CD4-positive, alpha-beta T cell treated with Interferon alpha-2 for 1 hour (primary cell): ENCODE data around the gene SPC24.
"Not testable (repeated sequence)": the region's sequence is repeated elsewhere in the genome, so short reads cannot be mapped to it uniquely, and the experiment has no call there.

Source experiments
- DNase-seq, 2 donors: peaks; one replicate each; pipeline ENCODE4 v3.0.0-alpha.2; 2020 to 2022

The SPC24 gene

DNA sequence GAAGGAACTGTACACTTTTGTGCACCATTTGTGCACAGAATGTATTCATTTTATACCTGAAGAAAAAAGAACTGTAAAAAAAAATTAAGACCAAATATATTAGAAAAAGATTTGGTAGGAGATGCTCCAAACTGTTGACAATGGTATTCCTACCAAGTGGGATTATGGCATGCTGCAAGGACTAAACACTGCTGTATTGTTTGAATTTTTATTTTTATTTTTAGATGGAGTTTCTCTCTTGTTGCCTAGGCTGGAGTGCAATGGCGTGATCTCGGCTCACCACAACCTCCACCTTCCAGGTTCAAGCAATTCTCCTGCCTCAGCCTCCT lies 4.8 kb upstream of the SPC24 start:
- not testable (repeated sequence) for DNase-seq

DNA sequence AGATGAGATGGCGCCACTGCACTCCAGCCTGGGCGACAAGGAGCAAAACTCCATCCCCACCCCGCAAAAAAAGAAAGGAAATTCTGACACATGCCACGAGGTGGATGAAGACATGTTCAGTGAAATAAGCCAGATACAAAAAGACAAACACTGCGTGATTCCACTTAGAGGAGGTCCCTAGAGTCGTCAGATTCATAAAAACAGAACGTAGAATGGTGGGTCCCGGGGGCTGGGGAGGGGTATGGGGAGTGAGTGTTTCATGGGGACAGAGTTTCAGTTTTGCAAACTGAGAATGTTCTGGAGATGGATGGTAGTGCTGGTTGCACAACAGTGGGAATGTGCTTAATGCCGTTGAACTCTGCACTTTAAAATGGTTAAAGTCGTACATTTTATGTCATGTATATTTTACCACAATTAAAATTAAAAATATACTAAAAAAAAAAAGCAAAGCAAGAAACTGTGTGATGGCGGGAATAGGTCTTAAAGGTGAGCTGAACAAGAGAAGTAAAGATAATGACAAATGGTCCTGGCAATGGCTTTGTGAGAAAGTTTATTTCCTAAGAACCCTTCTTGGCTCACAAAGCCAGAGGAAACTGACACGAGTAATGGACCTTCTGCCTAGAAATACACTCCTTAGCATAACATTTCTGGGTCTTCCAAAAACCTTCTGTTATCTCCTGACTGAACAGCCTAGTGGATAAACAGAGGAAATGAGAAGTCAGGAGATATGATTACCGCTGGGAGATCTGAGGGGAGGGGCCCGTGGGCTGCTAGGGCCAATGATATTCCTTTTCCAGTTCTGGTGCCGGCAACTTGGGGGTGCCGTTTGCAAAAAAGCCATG lies 4.2 kb upstream of the SPC24 start:
- no peak for DNase-seq

DNA sequence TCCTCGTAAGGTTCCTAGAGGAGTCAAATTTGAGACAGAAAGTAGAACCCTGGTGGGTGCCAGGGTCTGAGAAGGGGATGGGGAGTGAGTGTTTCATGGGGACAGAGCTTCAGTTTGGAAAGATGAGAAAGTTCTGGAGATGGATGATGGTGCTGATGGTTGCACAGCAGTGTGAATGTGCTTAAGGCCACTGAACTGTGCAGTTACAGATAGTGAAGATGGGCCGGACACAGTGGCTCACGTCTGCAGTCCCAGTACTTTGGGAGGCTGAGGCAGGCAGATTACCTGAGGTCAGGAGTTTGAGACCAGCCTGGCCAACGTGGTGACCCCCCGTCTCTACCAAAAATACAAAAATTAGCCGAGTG lies 917 bp downstream of the SPC24 start:
- DNase-seq = no peak

DNA sequence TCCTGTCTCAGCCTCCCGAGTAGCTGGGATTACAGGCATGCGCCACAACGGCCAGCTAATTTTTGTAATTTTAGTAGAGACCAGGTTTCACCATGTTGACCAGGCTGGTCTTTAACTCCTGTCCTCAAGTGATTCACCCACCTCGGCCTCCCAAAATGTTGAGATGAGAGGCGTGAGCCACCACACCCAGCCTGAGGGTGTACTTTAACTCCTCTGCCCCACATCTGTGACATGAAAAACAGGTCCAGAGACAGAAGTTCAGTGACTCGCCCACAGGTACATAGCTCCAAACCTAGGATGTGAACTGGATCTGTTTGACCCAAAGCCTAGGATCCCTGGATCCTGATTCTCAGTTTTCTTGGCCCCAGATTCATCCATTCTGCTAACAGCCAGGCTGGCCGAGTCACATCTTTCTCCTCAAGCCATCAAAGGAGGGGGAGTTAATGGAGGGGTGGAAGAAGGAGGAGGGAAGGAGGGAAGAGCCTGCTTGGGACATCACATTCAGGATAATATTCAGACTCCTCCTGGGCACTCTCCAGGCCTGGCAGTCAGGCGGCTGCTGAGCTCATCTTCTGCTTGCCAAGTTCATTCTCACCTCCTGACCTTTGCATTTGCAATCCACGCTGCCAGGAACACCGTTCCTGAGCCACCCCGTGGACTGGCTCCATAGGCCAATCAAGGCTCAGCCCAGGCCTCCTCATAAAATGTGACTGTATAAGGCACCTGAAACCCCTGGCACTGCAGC lies 3.1 kb downstream of the SPC24 start:
- no peak for DNase-seq

DNA sequence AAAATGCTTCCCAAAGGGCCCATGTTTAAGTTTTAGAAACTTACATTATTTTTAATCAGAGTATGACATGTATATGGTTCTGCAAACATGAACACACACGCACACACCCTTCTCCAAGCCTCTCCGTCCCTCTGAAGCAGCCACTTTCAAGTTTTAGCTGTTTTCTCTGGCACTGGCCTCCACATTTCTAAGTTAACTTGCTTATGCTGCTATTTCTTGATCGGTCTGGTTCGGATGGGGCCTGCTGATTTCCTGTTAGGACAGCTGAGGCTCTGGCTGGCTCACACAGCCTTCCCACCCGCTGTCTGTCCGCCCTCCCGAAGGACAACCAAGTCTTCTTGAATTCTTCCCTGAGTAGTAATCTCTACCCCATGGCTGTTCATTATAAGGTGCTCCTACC lies 4.4 kb downstream of the SPC24 start:
- no peak for DNase-seq

DNA sequence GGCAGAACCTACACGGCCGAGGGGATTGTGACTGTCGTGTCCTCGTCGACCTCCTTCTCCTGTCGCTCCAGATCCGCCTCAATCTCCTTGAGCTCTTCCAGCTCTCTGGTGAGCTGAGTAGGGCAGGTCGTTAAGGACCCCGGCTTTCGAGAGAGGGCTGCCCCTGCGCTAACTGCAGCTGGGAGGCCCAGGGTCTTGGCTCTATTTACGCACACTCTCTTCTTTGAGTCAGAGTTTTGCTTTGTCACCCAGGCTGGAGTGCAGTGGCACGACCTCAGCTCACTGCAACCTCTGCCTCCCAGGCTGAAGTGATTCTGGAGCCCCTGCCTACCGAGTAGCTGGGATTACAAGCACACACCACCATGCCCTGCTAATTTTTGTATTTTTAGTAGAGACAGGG lies 7.6 kb downstream of the SPC24 start:
- DNase-seq = no peak

DNA sequence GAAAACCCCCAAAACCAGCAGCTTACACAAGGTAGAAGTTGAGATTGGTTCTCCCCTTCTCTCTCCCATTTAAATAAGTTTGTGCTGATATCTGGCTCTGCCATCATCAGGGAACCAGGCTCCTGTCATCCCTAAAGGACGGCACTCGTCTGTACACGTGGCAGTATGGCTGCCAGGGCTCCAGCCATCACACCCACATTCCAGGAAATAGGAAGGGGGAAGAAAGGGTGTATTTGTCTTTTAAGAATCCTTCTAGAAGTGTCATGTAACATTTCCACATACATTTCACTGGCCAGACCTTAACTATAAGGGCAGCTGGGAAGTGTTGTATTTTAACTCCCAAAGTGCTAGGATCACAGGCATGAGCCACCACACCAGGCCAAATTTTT lies 10.1 kb downstream of the SPC24 start:
- DNase-seq = no peak

DNA sequence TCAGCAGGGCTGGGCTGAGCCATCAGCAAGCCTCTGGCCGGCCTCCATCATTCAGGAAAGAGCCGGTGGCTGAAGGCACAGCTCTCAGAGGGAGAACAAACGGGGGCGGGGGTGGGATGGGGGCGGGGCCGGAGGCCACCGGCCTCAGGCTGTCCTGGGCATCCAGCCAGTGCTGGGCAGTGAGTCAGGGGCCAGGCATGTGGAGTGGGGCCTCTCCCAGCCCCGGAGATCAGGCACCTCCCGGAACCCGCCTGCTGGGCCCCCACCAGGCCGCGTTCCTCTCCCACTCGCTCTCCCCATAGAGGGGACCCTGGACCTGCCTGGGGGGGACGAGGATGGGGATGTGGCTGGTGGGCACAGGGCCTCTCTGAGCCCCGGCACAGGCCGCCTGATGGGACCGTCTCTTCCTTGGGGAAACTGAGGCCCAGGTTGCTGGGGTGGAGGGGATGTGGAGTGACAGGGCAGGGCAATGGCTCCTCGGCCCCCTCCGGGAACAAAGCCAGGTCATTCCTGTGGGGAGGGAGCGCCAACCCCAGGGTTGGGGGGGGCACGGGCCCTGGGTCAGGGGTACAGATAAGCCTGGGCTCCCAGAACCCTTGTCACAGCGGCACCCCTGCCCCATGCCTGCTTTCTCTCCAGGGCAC lies 12.9 kb downstream of the SPC24 start:
- DNase-seq = no peak

DNA sequence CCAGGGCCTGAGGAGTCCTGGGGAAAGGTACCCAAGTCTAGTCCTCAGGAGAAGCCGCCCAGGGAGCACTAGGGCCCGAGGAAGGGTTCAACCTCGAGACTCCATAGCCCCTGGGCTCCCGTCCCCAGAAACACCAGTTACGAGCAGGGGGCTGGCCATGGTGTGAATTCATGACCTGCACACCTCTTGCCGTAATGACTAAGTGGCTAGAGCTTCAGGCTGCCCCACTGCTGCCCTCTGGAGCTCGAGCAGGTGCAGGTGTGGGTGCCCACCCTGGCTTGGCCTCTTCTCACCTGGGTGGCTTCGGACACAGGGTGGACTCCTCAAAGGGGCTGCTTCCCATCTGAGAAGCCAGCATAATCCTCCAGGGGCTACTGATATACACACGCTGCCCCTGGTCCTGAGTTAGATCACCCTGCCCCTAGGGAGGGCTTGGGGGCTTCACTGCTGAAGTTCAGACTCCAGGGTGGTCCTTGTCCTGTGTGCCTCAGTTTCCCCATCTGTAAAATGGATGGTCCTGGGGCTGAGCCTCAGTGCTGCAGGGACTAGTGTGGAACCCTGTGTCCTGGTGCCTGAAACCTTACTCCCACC lies 13.6 kb downstream of the SPC24 start:
- no peak for DNase-seq

DNA sequence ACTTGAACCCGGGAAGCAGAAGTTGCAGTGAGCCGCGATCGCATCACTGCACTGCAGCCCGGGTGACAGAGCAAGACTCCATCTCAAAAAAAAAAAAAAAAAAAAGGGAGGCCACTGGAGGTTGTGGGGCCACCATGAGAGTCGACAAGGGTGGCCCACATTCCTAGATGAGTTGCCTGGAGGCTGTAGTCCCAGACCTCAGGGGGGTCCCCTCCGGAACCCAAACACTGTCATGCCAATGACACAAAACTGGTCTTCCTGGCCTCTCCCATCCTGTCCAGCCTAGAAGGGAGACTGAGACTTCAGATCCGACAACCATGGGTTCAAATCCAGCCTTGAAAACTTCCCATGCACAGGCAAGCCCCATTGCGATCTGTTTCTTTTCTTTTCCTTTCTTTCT lies 14.7 kb downstream of the SPC24 start:
- no peak for DNase-seq

DNA sequence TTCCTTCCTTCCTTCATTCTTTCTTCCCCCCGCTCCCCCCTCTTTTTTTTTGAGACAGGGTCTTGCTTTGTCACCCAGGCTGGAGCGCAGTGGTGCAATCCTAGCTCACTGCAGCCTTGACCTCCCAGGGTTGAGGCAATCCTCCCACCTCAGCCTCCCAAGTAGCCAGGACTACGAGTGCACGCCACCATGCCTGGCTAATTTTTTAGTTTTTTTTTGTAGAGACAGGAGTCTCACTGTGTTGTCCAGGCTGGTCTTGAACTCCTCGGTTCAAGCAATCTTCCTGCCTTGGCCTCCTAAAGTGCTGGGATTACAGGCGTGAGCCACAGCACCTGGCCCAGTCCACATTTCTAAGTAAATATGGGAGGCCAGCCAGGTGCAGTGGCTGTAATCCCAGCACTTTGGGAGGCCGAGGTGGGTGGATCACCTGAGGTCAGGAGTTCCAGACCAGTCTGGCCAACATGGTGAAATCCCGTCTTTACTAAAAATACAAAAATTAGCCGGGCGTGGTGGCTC lies 15.5 kb downstream of the SPC24 start:
- not testable (repeated sequence) for DNase-seq

DNA sequence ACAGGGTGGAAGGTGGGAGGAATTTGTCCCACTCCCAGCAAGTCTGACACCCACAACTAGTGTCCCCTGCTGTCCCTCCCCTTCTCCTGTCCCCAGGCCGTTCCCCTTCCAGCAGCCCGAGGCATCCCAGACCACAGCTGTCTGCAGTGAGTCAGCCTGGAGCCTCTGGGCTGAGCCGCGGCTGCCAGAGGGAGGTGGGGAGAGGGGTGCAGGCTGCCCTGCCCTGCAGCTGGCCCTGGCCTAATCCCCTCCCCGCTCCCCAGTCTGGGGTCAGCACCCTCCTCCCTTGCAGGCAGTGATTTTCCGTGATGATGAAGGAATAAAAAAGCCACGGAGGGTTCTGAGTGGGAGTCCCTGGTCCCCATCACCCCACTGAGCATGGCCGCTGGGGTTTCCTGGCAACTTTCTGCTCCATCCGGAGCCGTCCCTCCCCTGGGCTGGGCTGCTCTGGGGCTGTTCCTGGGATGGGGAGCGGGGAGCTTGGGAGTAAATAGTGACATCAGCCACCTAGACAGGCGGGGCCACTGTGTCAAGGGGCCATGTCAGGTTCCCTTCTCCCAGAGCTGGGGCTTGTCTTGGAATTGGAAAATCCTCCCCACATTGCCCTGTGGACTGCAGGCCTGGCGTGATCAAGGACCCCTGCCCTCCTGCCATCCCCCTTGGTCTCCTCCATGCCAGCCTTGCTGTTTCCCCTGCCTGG lies 16.8 kb downstream of the SPC24 start:
- DNase-seq = no peak

DNA sequence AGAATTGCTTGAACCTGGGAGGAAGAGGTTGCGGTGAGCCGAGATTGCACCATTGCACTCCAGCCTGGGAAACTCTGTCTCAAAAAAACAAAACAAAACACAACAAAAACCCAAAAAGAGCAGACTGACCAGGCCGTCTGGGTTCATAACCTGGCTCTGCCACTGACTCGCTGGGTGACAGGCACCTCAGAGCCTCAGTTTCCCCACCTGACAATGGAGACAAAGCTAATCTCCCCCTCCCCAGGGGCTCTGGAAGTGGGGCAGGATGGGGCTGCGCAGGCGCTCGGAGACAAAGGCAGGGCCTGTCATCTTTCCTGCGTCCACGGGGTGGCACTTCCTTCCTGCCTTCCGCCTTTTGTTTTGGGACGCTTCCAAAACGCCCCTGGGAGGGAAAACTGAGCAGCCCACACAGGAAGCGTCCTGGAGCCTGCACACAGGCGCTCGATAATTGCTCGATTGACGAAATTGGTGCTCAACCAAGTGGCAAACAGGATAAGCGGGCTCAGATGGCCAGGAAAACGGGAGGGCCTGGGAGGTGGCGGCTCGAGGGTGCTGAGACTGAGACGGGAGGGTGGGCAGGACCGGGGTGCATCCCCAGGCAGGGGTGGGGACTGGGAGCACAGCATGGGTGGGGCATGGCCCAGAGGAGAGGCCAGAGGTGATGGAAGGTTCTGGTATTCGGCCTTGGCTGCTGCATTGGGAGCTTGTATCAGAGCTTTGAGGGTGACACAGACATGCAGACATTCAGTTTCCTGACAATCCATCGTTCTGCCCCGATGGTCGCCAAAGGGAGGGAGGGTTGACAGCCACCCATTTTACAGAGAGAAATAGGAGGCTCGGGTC lies 17.8 kb downstream of the SPC24 start:
- DNase-seq = peak; percentile 39 to 68

DNA sequence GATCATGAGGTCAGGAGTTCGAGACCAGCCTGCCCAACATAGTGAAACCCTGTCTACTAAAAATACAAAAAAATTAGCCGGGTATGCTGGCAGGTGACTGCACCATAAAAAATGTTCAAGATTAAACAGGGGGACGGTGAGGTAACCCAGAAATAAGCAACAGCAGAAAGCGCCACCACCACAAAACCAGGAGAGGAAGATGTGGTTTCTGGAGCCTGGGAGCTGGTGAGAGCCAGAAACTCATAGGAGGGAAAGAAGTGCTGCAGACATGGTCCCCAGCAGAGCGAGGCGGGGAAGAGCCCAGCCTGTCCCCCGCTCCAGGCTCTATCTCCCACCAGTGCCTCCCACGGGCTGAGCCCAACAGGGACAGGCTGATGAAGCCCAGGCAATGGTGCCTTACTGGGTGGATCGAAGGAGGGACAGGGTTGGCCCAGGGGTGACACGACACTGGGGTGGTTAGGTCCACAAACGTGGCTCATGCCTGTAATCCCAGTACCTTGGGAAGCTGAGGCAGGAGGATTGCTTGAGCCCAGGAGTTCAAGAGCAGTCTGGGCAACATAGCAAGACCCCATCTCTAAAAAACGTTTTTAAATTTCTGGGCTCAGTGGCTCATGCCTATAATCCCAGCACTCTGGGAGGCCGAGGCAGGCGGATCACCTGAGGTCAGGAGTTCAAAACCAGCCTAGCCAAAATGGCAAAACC lies 19.0 kb downstream of the SPC24 start:
- no peak for DNase-seq

DNA sequence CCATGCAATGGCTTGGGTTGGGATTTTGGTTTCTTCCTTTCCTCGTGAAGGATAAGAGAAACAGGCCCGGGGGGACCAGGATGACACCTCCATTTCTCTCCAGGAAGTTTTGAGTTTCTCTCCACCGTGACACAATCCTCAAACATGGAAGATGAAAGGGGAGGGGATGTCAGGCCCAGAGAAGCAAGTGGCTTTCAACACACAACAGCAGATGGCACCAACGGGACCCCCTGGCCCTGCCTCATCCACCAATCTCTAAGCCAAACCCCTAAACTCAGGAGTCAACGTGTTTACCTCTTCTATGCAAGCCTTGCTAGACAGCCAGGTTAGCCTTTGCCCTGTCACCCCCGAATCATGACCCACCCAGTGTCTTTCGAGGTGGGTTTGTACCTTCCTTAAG lies 24.1 kb downstream of the SPC24 start:
- no peak for DNase-seq

DNA sequence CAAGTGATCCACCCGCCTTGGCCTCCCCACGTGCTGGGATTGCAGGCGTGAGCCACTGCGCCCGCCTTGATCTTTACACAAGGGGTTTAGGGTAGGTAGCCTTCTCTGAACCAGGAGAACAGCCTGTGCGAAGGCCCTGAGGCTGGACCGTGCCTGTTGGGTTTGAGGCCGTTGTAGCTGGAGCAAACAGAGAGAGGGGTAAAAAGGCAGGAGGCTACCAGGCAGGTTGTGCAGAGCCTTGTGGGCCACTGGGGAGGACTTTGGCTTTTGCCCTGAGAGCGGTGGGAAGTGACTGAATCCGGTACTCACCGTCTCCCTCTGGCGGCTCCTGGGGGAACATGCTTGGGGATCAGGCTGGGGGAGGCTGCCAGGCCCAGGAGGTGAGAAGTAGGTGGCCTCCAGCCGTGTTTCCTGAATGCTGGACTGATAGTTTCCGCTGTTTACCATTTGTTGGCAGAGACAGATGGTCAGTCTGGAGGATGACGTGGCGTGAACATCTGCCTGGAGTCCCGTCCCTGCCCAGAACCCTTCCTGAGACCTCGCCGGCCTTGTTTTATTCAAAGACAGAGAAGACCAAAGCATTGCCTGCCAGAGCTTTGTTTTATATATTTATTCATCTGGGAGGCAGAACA lies 24.6 kb downstream of the SPC24 start:
- peak; percentile 72 to 79 for DNase-seq

DNA sequence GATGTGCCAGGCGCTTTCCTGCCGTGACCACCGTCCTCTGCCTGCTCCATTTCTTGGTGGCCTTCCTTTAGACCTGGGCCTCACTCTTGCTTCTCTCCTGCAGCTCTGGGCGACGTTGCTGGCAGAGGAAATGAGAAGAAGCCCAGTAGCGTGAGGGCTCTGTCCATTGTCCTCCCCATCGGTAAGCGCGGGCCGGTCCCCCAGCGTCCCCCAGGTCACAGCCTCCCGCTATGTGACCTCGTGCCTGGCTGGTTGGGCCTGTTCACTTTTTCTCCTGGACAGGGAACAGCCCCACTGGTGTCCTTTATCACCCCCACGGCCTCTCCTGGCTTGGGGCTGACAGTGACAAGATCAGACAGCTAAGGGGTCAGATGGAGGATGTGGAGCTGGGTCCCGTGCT lies 27.7 kb downstream of the SPC24 start:
- DNase-seq = no peak

DNA sequence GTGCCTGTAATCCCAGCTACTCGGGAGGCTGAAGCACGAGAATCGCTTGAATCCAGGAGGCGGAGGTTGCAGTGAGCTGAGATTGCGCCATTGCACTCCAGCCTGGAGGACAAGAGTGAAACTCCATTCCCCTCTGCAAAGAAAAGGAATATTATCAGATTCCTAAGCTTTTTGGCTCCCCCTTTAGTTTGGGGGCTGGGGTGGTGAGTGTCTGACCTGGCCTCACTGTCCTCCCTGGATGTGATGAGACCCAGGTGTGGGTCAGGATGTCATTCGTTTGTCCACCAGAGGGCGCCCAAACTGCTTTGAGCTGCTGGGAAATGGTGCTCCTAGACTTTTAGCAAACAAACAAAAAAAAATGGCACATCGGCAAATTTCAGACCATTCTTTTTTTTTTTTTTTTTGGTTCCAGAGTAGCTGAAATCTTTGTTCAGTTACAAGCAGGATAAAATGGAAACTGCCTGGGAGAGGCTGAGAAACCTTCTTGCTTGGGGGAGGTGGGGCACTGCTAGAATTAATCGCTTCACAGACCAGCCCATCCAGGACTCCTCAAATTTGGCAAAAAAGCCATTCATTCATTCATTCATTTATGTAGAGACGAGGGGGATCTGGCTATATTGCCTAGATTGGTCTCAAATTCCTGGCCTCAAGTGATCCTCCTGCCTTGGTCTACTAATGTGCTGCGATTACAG lies 29.4 kb downstream of the SPC24 start:
- DNase-seq = peak; percentile 73 to 82

DNA sequence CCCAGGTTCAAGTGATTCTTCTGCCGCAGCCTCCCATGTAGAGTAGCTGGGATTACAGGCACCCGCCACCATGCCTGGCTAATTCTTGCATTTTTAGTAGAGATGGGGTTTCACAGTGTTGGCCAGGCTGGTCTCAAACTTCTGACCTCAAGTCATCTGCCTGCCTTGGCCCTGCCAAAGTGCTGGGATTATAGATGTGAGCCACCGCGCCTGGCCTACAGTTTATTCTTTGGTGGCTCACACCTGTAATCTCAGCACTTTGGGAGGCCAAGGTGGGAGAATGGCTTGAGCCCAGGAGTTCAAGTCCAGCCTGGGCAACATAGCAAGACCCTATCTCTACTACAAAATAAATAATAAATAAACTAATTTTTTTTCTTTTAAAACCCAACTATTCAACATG lies 31.4 kb downstream of the SPC24 start:
- not testable (repeated sequence) for DNase-seq

DNA sequence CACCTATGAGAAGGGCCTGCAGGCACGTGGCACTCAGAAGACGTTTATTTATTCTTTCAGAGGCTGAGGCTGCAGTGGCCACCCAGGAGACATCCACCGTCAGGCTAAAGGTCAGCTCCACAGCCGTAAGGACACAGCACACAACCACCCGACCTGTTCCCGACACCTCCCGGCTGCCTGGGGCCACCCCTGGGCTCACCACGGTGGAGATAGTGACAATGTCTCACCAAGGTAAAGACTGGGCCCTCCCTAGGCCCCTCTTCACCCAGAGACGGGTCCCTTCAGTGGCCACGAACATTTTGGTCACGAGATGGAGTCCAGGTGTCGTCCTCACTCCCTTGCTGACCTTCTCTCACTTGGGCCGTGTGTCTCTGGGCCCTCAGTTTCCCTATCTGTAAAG lies 32.5 kb downstream of the SPC24 start:
- no peak for DNase-seq
